ENCODE results near the gene DHRS3. TPM values are rescaled to one million over a fixed set of nuclear protein-coding genes. Genes with fewer than 3 reads are reported as not detected.
A peak's percentile ranks its signal among the peaks of the same experiment; 100 is the strongest.
"Not testable (repeated sequence)": the region's sequence is repeated elsewhere in the genome, so short reads cannot be mapped to it uniquely, and the experiment has no call there.

Gene DHRS3
- total RNA-seq, 1 experiment from 2014 or later: 239 TPM

DNA sequence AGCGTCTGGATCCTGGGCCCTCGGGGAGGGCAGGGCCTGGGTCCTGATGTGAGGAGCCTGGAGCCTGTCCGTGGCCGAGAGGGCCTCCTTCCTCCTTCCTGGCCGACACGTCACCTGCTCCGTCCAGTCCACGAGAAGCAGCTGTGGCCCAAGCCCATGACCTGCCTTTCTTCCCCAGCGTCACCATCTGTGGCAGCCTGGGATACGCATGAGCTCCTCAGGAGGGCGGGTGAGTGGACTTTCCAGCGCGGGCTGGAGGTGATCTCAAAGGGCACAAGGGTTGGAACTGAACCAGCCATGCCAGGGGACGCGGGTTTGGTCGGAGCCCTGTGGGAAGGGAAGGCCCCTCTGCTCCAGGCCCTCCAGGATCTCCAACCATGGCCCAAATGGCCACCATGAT lies 90.4 kb downstream of the DHRS3 start:
- DNase-seq: no peak
- Mint-ChIP-seq H3K27me3 (ENCODE audit: unreplicated experiment) (no peaks in the 10 kb centered on the region), H3K36me3 (ENCODE audit: insufficient read depth, unreplicated experiment) (peaks cover 4% of the 10 kb centered on the region), H3K27ac (ENCODE audit: unreplicated experiment) (peak overlapping the region; percentile 27), H3K4me1 (ENCODE audit: low read depth, unreplicated experiment) (peaks cover 35% of the 10 kb centered on the region), H3K9me3 (ENCODE audit: low read depth, unreplicated experiment) (no peaks in the 10 kb centered on the region), H3K4me3 (ENCODE audit: low read depth, unreplicated experiment) (no peak overlapping the region)
- intact Hi-C loops (cut with micrococcal nuclease; ENCODE audit: unreplicated experiment): loop anchor here (5.0 kb wide), 1 partner anchor 40 kb away; no protein-coding TSS in a partner anchor
- TF ChIP-seq, protein P1, sequence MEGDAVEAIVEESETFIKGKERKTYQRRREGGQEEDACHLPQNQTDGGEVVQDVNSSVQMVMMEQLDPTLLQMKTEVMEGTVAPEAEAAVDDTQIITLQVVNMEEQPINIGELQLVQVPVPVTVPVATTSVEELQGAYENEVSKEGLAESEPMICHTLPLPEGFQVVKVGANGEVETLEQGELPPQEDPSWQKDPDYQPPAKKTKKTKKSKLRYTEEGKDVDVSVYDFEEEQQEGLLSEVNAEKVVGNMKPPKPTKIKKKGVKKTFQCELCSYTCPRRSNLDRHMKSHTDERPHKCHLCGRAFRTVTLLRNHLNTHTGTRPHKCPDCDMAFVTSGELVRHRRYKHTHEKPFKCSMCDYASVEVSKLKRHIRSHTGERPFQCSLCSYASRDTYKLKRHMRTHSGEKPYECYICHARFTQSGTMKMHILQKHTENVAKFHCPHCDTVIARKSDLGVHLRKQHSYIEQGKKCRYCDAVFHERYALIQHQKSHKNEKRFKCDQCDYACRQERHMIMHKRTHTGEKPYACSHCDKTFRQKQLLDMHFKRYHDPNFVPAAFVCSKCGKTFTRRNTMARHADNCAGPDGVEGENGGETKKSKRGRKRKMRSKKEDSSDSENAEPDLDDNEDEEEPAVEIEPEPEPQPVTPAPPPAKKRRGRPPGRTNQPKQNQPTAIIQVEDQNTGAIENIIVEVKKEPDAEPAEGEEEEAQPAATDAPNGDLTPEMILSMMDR (IDR thresholded peaks at IDR 0.05; ENCODE audit: unreplicated experiment): no peak
- CTCF ChIA-PET: no interaction called here
- BruUV-seq (replicated peaks): no TSS peak

GRCh38 chr1:12525311-12526181 lies 92.5 kb downstream of the DHRS3 start:
- Mint-ChIP-seq H3K36me3 (ENCODE audit: insufficient read depth, unreplicated experiment) (peaks cover 4% of the 10 kb centered on the region), H3K27ac (ENCODE audit: unreplicated experiment) (no peak overlapping the region), H3K27me3 (ENCODE audit: unreplicated experiment) (no peaks in the 10 kb centered on the region), H3K9me3 (ENCODE audit: low read depth, unreplicated experiment) (no peaks in the 10 kb centered on the region), H3K4me1 (ENCODE audit: low read depth, unreplicated experiment) (peaks cover 32% of the 10 kb centered on the region), H3K4me3 (ENCODE audit: low read depth, unreplicated experiment) (no peak overlapping the region)
- CTCF ChIA-PET: no interaction called here
- DNase-seq: no peak
- intact Hi-C loops (cut with micrococcal nuclease; ENCODE audit: unreplicated experiment): loop anchor here (5.0 kb wide), 1 partner anchor 38 kb away; no protein-coding TSS in a partner anchor
- TF ChIP-seq, protein P1 (IDR thresholded peaks at IDR 0.05; ENCODE audit: unreplicated experiment): no peak
- no TSS peak for BruUV-seq (replicated peaks)

DNA sequence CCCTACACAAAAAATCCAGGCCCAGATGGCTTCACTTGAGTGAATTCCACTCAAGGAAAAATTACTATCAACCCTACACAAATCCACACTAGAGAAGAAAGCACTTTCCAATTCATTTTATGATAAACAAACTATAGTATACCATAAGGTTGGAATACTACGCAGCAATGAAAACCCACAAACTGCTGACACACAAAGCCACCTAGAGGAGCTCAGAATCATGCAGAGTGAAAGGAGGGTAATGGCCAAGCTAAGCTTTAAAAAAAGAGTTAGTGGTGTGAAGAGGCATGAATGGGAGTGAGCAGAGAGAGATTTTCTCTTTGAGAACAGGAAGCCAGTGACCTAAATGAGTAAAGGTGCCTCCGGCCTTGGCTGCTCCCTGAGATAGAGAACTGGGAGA lies 93.7 kb downstream of the DHRS3 start:
- H3K4me1 Mint-ChIP-seq (ENCODE audit: low read depth, unreplicated experiment): peaks cover 20% of the 10 kb centered on the region
- H3K36me3 Mint-ChIP-seq (ENCODE audit: insufficient read depth, unreplicated experiment): peaks cover 4% of the 10 kb centered on the region
- DNase-seq: no peak
- intact Hi-C loops (cut with micrococcal nuclease; ENCODE audit: unreplicated experiment): no loop called here
- CTCF ChIA-PET: interaction anchor here (0.6 kb wide), 2 partner anchors 36 to 92 kb away, joined by 4 to 12 read pairs; no protein-coding TSS in a partner anchor
- H3K4me3 Mint-ChIP-seq (ENCODE audit: low read depth, unreplicated experiment): no peak overlapping the region
- H3K27me3 Mint-ChIP-seq (ENCODE audit: unreplicated experiment): no peaks in the 10 kb centered on the region
- H3K27ac Mint-ChIP-seq (ENCODE audit: unreplicated experiment): no peak overlapping the region
- no peaks in the 10 kb centered on the region for H3K9me3 Mint-ChIP-seq (ENCODE audit: low read depth, unreplicated experiment)
- TF ChIP-seq, protein P1 (IDR thresholded peaks at IDR 0.05; ENCODE audit: unreplicated experiment): no peak
- no TSS peak for BruUV-seq (replicated peaks)

- H3K27me3 Mint-ChIP-seq (ENCODE audit: unreplicated experiment); H3K9me3 Mint-ChIP-seq (ENCODE audit: low read depth, unreplicated experiment); H3K27ac Mint-ChIP-seq (ENCODE audit: unreplicated experiment); CTCF ChIA-PET; H3K4me3 Mint-ChIP-seq (ENCODE audit: low read depth, unreplicated experiment); DNase-seq; intact Hi-C loops (cut with micrococcal nuclease; ENCODE audit: unreplicated experiment); H3K36me3 Mint-ChIP-seq (ENCODE audit: insufficient read depth, unreplicated experiment); BruUV-seq (replicated peaks): not testable (repeated sequence)
- H3K4me1 Mint-ChIP-seq (ENCODE audit: low read depth, unreplicated experiment): peaks cover 11% of the 10 kb centered on the region
Measured at GRCh38 chr1:12522780-12523179, 95.2 kb downstream of the DHRS3 start.

GRCh38 chr1:12521096-12521495 lies 96.9 kb downstream of the DHRS3 start:
- no peak overlapping the region for H3K27ac Mint-ChIP-seq (ENCODE audit: unreplicated experiment)
- intact Hi-C loops (cut with micrococcal nuclease; ENCODE audit: unreplicated experiment): no loop called here
- no peaks in the 10 kb centered on the region for H3K36me3 Mint-ChIP-seq (ENCODE audit: insufficient read depth, unreplicated experiment)
- TF ChIP-seq, protein P1 (IDR thresholded peaks at IDR 0.05; ENCODE audit: unreplicated experiment): no peak
- no peak for DNase-seq
- H3K4me3 Mint-ChIP-seq (ENCODE audit: low read depth, unreplicated experiment): no peak overlapping the region
- CTCF ChIA-PET: no interaction called here
- no TSS peak for BruUV-seq (replicated peaks)
- no peaks in the 10 kb centered on the region for H3K27me3 Mint-ChIP-seq (ENCODE audit: unreplicated experiment)
- peaks cover 11% of the 10 kb centered on the region for H3K4me1 Mint-ChIP-seq (ENCODE audit: low read depth, unreplicated experiment)
- H3K9me3 Mint-ChIP-seq (ENCODE audit: low read depth, unreplicated experiment): no peaks in the 10 kb centered on the region
